ENCODE data around the gene EXOSC3.

DNA sequence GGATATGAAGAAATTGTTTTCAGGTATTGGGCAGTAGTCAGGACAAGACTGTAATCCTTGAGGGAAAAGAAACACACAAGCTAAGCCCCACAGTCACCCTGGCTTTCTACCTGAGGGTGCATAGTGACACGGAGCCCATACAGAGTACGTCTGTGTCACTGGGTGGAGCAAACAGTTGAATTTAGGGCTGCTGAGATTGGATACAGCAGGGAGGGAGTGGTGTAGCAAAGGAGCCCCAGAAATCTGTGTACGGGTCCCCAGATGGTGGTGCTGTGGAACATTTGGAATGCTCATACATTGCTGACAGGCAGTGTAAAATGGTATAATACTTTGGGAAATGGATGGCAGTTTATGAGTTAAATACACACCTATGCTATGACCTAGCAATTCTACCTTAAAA is 26.1 kb downstream of the EXOSC3 start:
- TF ChIP-seq, protein P1, sequence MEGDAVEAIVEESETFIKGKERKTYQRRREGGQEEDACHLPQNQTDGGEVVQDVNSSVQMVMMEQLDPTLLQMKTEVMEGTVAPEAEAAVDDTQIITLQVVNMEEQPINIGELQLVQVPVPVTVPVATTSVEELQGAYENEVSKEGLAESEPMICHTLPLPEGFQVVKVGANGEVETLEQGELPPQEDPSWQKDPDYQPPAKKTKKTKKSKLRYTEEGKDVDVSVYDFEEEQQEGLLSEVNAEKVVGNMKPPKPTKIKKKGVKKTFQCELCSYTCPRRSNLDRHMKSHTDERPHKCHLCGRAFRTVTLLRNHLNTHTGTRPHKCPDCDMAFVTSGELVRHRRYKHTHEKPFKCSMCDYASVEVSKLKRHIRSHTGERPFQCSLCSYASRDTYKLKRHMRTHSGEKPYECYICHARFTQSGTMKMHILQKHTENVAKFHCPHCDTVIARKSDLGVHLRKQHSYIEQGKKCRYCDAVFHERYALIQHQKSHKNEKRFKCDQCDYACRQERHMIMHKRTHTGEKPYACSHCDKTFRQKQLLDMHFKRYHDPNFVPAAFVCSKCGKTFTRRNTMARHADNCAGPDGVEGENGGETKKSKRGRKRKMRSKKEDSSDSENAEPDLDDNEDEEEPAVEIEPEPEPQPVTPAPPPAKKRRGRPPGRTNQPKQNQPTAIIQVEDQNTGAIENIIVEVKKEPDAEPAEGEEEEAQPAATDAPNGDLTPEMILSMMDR (conservative IDR thresholded peaks at IDR 0.05; ENCODE audit: low read length), result peak; percentile 27; the same call in 1 of the 2 replicates
- no peak for TF ChIP-seq EZH2phosphoT487 (IDR thresholded peaks at IDR 0.05; ENCODE audit: borderline replicate concordance, low read depth, low read length)

Data from OCI-LY7 (cell line).